Breast epithelium (tissue), 3 donors: ENCODE data around the gene ROR1.

Experiments
- POLR2AphosphoS5 ChIP-seq, 3 donors: sonication (generic); formaldehyde crosslinking; IDR thresholded peaks; one replicate each; pipeline ENCODE4 v1.6.1; 2017; ENCODE audit warnings: antibody characterized with exemption in 3 of 3
- TF ChIP-seq, protein P1 (sequence below), 3 donors: fragments of 450-650 bp; IDR thresholded peaks; one replicate each; pipeline ENCODE4 v1.5.1; 2016 to 2017; ENCODE audit warnings: antibody characterized with exemption in 3 of 3, mild to moderate bottlenecking in 3 of 3, moderate library complexity in 3 of 3

- TF ChIP-seq, protein P1, sequence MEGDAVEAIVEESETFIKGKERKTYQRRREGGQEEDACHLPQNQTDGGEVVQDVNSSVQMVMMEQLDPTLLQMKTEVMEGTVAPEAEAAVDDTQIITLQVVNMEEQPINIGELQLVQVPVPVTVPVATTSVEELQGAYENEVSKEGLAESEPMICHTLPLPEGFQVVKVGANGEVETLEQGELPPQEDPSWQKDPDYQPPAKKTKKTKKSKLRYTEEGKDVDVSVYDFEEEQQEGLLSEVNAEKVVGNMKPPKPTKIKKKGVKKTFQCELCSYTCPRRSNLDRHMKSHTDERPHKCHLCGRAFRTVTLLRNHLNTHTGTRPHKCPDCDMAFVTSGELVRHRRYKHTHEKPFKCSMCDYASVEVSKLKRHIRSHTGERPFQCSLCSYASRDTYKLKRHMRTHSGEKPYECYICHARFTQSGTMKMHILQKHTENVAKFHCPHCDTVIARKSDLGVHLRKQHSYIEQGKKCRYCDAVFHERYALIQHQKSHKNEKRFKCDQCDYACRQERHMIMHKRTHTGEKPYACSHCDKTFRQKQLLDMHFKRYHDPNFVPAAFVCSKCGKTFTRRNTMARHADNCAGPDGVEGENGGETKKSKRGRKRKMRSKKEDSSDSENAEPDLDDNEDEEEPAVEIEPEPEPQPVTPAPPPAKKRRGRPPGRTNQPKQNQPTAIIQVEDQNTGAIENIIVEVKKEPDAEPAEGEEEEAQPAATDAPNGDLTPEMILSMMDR (IDR thresholded peaks at IDR 0.05) = no peak
- no peak for TF ChIP-seq POLR2AphosphoS5 (IDR thresholded peaks at IDR 0.05)
These were observed 85.9 kb downstream of the ROR1 start for GRCh38 chr1:63859480-63860275.
